Gastroesophageal sphincter (tissue), 4 donors: ENCODE measurements around the gene SGO2. TPM values are rescaled to one million over a fixed set of nuclear protein-coding genes. Genes with fewer than 3 reads are reported as not detected.

Experiments used
- ATAC-seq: fragments of 150-250 bp; one replicate; pipeline ENCODE4 v1.9.1; 2016; ENCODE audit warnings: mild to moderate bottlenecking, moderate library complexity
- H3K27ac ChIP-seq, 4 donors: fragments of 200-600 bp; sonication (generic) in 3 of 4; 1 replicate in 3 of 4; 2 replicates in 1 of 4; pipeline ENCODE4 v1.5.1; 2016 to 2019
- H3K27me3 ChIP-seq: fragments of 200-600 bp; sonication (generic); one replicate; pipeline ENCODE4 v1.5.1; 2019
- H3K36me3 ChIP-seq, 2 donors: fragments of 200-600 bp; sonication (generic); one replicate each; pipeline ENCODE4 v1.5.1; 2019; ENCODE audit warnings: control low read depth in 1 of 2
- H3K4me1 ChIP-seq, 3 donors: fragments of 200-600 bp; sonication (generic); 1 replicate in 2 of 3; 2 replicates in 1 of 3; pipeline ENCODE4 v1.5.1; 2016 to 2019; ENCODE audit warnings: control low read depth in 2 of 3
- H3K4me3 ChIP-seq, 2 donors: fragments of 200-600 bp; sonication (generic); one replicate each; pipeline ENCODE4 v1.5.1; 2019; ENCODE audit warnings: mild to moderate bottlenecking in 1 of 2, moderate library complexity in 1 of 2
- H3K9me3 ChIP-seq, 3 donors: fragments of 200-600 bp; sonication (generic); one replicate each; pipeline ENCODE4 v1.5.1; 2017 to 2019; ENCODE audit warnings: control low read depth in 2 of 3
- CTCF ChIP-seq, 4 experiments: fragments of 200-600 bp in 2 of 4; fragments of 450-650 bp in 2 of 4; sonication (generic) in 1 of 4; IDR thresholded peaks; one replicate each; pipeline ENCODE4 v1.5.1; 2017 to 2019; ENCODE audit warnings: antibody characterized with exemption in 4 of 4, mild to moderate bottlenecking in 2 of 4, moderate library complexity in 2 of 4
- EP300 ChIP-seq: sonication (generic); formaldehyde crosslinking; IDR thresholded peaks from one replicate; pipeline ENCODE4 v1.6.1; 2017; ENCODE audit warnings: antibody characterized with exemption, mild to moderate bottlenecking
- POLR2A ChIP-seq, 2 donors: fragments of 450-650 bp; IDR thresholded peaks; one replicate each; pipeline ENCODE4 v1.6.1; 2017; ENCODE audit warnings: antibody characterized with exemption in 2 of 2, mild to moderate bottlenecking in 2 of 2, moderate library complexity in 1 of 2
- POLR2AphosphoS5 ChIP-seq: sonication (generic); formaldehyde crosslinking; IDR thresholded peaks from one replicate; pipeline ENCODE4 v1.6.1; 2017; ENCODE audit warnings: antibody characterized with exemption
- WGBS, 2 donors: methylation state at CpG; one replicate each; pipeline ENCODE4 v1.1.5; 2018; ENCODE audit warnings: low coverage in 1 of 2; 5-methylcytosine and 5-hydroxymethylcytosine counted together
- total RNA-seq, 4 donors: library from RNA; depleted of rRNA; stranded (reverse); fragments of >200 nt; gene quantifications; one replicate each; pipeline ENCODE4 v1.1.0, GENCODE V29; 2016

Gene SGO2
- total RNA-seq, 4 donors from 2014 or later, result 0.62 to 1.8 (median 1.4) TPM

- no peak for TF ChIP-seq CTCF (IDR thresholded peaks at IDR 0.05)
- no peak for TF ChIP-seq EP300
- TF ChIP-seq POLR2A (IDR thresholded peaks at IDR 0.05), result no peak
- TF ChIP-seq POLR2AphosphoS5, result no peak
- 53 to 68% methylated on average over 2 of the region's 2 CpGs for WGBS, 2 donors
- Histone ChIP-seq H3K36me3 (no peaks in the 10 kb centered on the region), H3K4me3 (peak overlapping the region; percentile 41 to 64), H3K4me1 (peaks cover 0 to 9% (median 5%) of the 10 kb centered on the region in 3 donors), H3K27me3 (peaks cover 11% of the 10 kb centered on the region), H3K27ac (no peak overlapping the region), H3K9me3 (no peaks in the 10 kb centered on the region)
- ATAC-seq, result no peak
These were observed 941 bp upstream of the SGO2 start for GRCh38 chr2:200525066-200525465.

DNA sequence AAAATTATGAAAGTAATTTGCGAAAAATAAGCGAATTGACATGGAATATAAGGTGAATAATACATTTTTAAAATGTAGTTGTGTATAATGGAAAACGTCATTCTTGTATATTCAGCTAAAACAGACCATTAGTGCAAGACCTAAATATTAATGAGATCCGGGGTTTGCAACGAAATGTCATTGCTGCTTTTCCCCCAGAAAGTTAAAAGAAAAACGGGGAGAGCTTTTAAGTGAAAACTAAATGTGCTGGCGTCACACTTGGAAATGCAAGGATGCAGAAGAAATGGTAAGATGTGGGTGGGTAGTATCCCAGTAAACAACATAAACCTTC lies 491 bp upstream of the SGO2 start:
- no peak for TF ChIP-seq EP300
- TF ChIP-seq POLR2AphosphoS5, result no peak
- no peak for TF ChIP-seq POLR2A (IDR thresholded peaks at IDR 0.05)
- TF ChIP-seq CTCF (IDR thresholded peaks at IDR 0.05), result no peak
- peak overlapping the region; percentile 41 to 64 for H3K4me3 ChIP-seq
- peaks cover 0 to 9% (median 5%) of the 10 kb centered on the region in 3 donors for H3K4me1 ChIP-seq
- peak overlapping the region in 3 of 4 donors; percentile 59 to 76 (median 68) for H3K27ac ChIP-seq
- 10 to 14% methylated on average over 7 of the region's 7 CpGs for WGBS, 2 donors
- H3K9me3 ChIP-seq, result no peaks in the 10 kb centered on the region
- ATAC-seq, result no peak
- peaks cover 11% of the 10 kb centered on the region for H3K27me3 ChIP-seq
- H3K36me3 ChIP-seq, result no peaks in the 10 kb centered on the region

DNA sequence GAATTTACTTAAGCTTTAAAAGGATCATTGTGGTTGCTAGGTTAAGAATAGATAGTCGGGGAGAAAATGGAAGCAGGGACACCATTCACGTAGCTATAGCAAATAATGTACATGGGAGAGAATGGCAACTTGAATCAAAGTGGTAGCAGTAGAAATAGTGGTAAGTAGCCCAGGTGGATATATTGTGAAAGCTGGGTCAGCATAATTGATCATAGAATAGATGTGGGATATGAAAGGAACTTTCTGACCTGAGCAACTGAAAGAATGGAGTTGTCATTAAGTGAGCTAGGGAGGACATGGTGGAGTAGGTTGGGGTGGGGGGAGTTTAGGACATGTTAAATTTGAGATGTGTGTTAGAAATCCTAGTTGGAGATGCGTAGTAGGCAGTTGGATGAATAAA lies 2.2 kb downstream of the SGO2 start:
- peaks cover 0 to 9% (median 5%) of the 10 kb centered on the region in 3 donors for H3K4me1 ChIP-seq
- no peaks in the 10 kb centered on the region for H3K9me3 ChIP-seq
- H3K4me3 ChIP-seq, result no peak overlapping the region
- H3K27ac ChIP-seq, result no peak overlapping the region
- no peaks in the 10 kb centered on the region for H3K36me3 ChIP-seq
- 88 to 91% methylated on average over 2 of the region's 3 CpGs for WGBS, 2 donors
- no peaks in the 10 kb centered on the region for H3K27me3 ChIP-seq
- no peak for ATAC-seq
- TF ChIP-seq POLR2A (IDR thresholded peaks at IDR 0.05) (no peak), EP300 (no peak), POLR2AphosphoS5 (no peak), CTCF (IDR thresholded peaks at IDR 0.05) (no peak)

- Histone ChIP-seq H3K4me1 (no peaks in the 10 kb centered on the region), H3K9me3 (no peaks in the 10 kb centered on the region), H3K36me3 (no peaks in the 10 kb centered on the region), H3K4me3 (no peak overlapping the region), H3K27me3 (no peaks in the 10 kb centered on the region), H3K27ac (no peak overlapping the region)
- 53 to 67% methylated on average over 1 to 2 of the region's 2 CpGs for WGBS, 2 donors
- TF ChIP-seq EP300 (no peak), POLR2A (IDR thresholded peaks at IDR 0.05) (no peak), CTCF (IDR thresholded peaks at IDR 0.05) (no peak), POLR2AphosphoS5 (no peak)
- ATAC-seq, result no peak
These were observed 7.7 kb downstream of the SGO2 start for GRCh38 chr2:200533754-200534153.

DNA sequence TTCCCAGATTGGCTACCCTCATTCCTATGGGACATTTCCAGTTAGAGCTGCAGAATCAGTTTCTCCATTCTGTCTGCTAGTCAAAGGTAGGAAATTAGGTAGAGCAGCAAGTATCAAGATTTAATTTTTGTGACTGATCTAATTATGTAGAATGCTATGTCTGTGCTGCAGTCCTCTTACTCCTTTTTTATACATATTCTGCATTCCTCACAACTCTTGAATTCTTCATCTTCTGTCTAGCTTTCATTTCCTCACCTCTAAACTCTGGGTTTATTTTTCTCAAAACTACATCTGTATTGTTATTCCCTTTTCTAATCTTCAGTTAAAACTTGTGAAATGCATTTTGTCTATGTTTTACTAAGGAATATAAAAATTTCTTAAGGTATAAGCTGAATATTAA lies 8.6 kb downstream of the SGO2 start:
- no peak overlapping the region for H3K4me3 ChIP-seq
- no peaks in the 10 kb centered on the region for H3K9me3 ChIP-seq
- no peaks in the 10 kb centered on the region for H3K36me3 ChIP-seq
- TF ChIP-seq POLR2A (IDR thresholded peaks at IDR 0.05) (no peak), CTCF (IDR thresholded peaks at IDR 0.05) (no peak), EP300 (no peak), POLR2AphosphoS5 (no peak)
- H3K27me3 ChIP-seq, result no peaks in the 10 kb centered on the region
- H3K27ac ChIP-seq, result no peak overlapping the region
- no peaks in the 10 kb centered on the region for H3K4me1 ChIP-seq
- ATAC-seq, result no peak
